H1 (cell line): ENCODE results near the gene DMAC2L. TPM values are rescaled to one million over a fixed set of nuclear protein-coding genes. Genes with fewer than 3 reads are reported as not detected.
"Not testable (repeated sequence)": the region's sequence is repeated elsewhere in the genome, so short reads cannot be mapped to it uniquely, and the experiment has no call there.

ENCODE experiments used
- CTCF ChIA-PET: fragments of 300-600 bp; sonication (Branson Sonifier 250); formaldehyde crosslinking; loops from one replicate; lab custom pipeline; 2021; ENCODE audit not compliant: partially characterized antibody; lab: Charles Lee
- POLR2A ChIA-PET: fragments of 300-600 bp; sonication (Branson Sonifier 250); formaldehyde crosslinking; loops from one replicate; lab custom pipeline; 2021; ENCODE audit warnings: inconsistent platforms; ENCODE audit not compliant: partially characterized antibody; lab: Charles Lee
- DNase-seq, 2 experiments: peaks; one replicate each; pipeline versions ENCODE4 v3.0.0 to v3.0.0-alpha.2; 2010 to 2022; ENCODE audit warnings: low spot score in 2 of 2, low read depth in 1 of 2, mixed read lengths in 1 of 2
- FAIRE-seq: peaks from 2 replicates; lab custom pipeline; 2011; peaks lifted over from hg19 to GRCh38; lab: Jason Lieb, UNC
- H2AFZ ChIP-seq: 2 replicates; pipeline ENCODE4 v1.8.1; 2012; ENCODE audit warnings: low read length, inconsistent platforms
- H2AK5ac ChIP-seq: 2 replicates; pipeline ENCODE4 v1.6.1; 2013; ENCODE audit warnings: low read depth, low read length
- H2BK120ac ChIP-seq: replicated peaks from 2 replicates; pipeline ENCODE3; 2013; ENCODE audit warnings: low read depth, low read length, inconsistent platforms
- H2BK12ac ChIP-seq: 2 replicates; pipeline ENCODE4 v1.6.1; 2013; ENCODE audit warnings: low read depth, low read length
- H2BK15ac ChIP-seq: 2 replicates; pipeline ENCODE4 v1.6.1; 2013; ENCODE audit warnings: low read length
- H2BK20ac ChIP-seq: 2 replicates; pipeline ENCODE4 v1.6.1; 2013; ENCODE audit warnings: low read length
- H2BK5ac ChIP-seq: 2 replicates; pipeline ENCODE4 v1.6.1; 2013; ENCODE audit warnings: low read depth, low read length
- H3K14ac ChIP-seq: 2 replicates; pipeline ENCODE4 v1.6.1; 2013; ENCODE audit warnings: inconsistent platforms; ENCODE audit not compliant: insufficient read length
- H3K18ac ChIP-seq: 2 replicates; pipeline ENCODE4 v1.6.1; 2013; ENCODE audit warnings: low read length; ENCODE audit errors: extremely low read depth
- H3K23ac ChIP-seq: 2 replicates; pipeline ENCODE4 v1.6.1; 2013; ENCODE audit warnings: inconsistent platforms; ENCODE audit not compliant: insufficient read length
- H3K23me2 ChIP-seq: 2 replicates; pipeline ENCODE4 v1.6.1; 2013; ENCODE audit warnings: low read depth, low read length
- H3K27ac ChIP-seq: 2 replicates; pipeline ENCODE4 v1.6.1; 2011; ENCODE audit warnings: low read depth, low read length, inconsistent platforms
- H3K27me3 ChIP-seq, 4 experiments: replicated peaks in 1 of 4; 1 replicate in 1 of 4; 2 replicates in 3 of 4; pipeline versions ENCODE4 v1.6.1 to v1.8.1; 2011 to 2013; ENCODE audit warnings: low read length in 3 of 4, mild to moderate bottlenecking in 3 of 4, inconsistent platforms in 2 of 4, mixed read lengths in 2 of 4, moderate library complexity in 1 of 4; ENCODE audit not compliant: control insufficient read depth in 3 of 4, insufficient read depth in 3 of 4; ENCODE audit errors: extremely low read depth in 1 of 4
- H3K36me3 ChIP-seq, 4 experiments: 2 replicates each; pipeline versions ENCODE4 v1.6.1 to v1.8.1; 2011 to 2013; ENCODE audit warnings: mild to moderate bottlenecking in 4 of 4, low read length in 3 of 4, moderate library complexity in 2 of 4, control low read depth in 1 of 4, inconsistent platforms in 1 of 4; ENCODE audit not compliant: insufficient read depth in 4 of 4, control insufficient read depth in 2 of 4
- H3K4ac ChIP-seq: replicated peaks from 2 replicates; pipeline ENCODE3; 2013; ENCODE audit warnings: low read length, low read depth, mixed read lengths, inconsistent platforms; ENCODE audit not compliant: insufficient read length
- H3K4me1 ChIP-seq, 4 experiments: replicated peaks in 1 of 4; 1 replicate in 1 of 4; 2 replicates in 3 of 4; pipeline versions ENCODE4 v1.6.1 to v1.8.1; 2011 to 2013; ENCODE audit warnings: low read length in 3 of 4, inconsistent platforms in 2 of 4, mixed read lengths in 1 of 4; ENCODE audit not compliant: insufficient read depth in 4 of 4, control insufficient read depth in 3 of 4
- H3K4me2 ChIP-seq, 2 experiments: 2 replicates each; pipeline versions ENCODE4 v1.6.1 to v1.8.1; 2011 to 2013; ENCODE audit warnings: low read depth in 2 of 2, low read length in 2 of 2, control low read depth in 1 of 2, inconsistent platforms in 1 of 2, mild to moderate bottlenecking in 1 of 2; ENCODE audit not compliant: insufficient read depth in 1 of 2
- H3K4me3 ChIP-seq, 4 experiments: fragments of 200-600, 300-600 bp in 1 of 4; sonication (generic), shearing (Covaris generic), sonication (Bioruptor Twin) in 1 of 4; 2 replicates each; pipeline versions ENCODE4 v1.5.1 to v1.8.1; 2011 to 2016; ENCODE audit warnings: low read length in 4 of 4, low read depth in 3 of 4, control low read depth in 2 of 4, inconsistent platforms in 2 of 4, mild to moderate bottlenecking in 2 of 4, mixed read lengths in 1 of 4, moderate library complexity in 1 of 4; ENCODE audit not compliant: insufficient read depth in 2 of 4; ENCODE audit errors: extremely low read depth in 1 of 4
- H3K56ac ChIP-seq: replicated peaks from 2 replicates; pipeline ENCODE3; 2013; ENCODE audit warnings: low read depth, mild to moderate bottlenecking, mixed read lengths, low read length, inconsistent platforms; ENCODE audit not compliant: insufficient read length
- H3K79me1 ChIP-seq: 2 replicates; pipeline ENCODE4 v1.6.1; 2013; ENCODE audit warnings: low read depth, low read length, control low read depth
- H3K79me2 ChIP-seq, 2 experiments: 2 replicates each; pipeline versions ENCODE4 v1.6.1 to v1.8.1; 2012 to 2013; ENCODE audit warnings: low read length in 2 of 2, mild to moderate bottlenecking in 2 of 2, inconsistent platforms in 1 of 2; ENCODE audit not compliant: insufficient read depth in 2 of 2, control insufficient read depth in 1 of 2
- H3K9ac ChIP-seq, 4 experiments: replicated peaks in 1 of 4; 1 replicate in 1 of 4; 2 replicates in 3 of 4; pipeline versions ENCODE4 v1.6.1 to v1.8.1; 2011 to 2013; ENCODE audit warnings: low read depth in 3 of 4, low read length in 3 of 4, control low read depth in 2 of 4, mild to moderate bottlenecking in 2 of 4, moderate library complexity in 2 of 4, inconsistent platforms in 1 of 4; ENCODE audit errors: extremely low read depth in 1 of 4
- H3K9me3 ChIP-seq, 2 experiments: 2 replicates each; pipeline versions ENCODE4 v1.6.1 to v1.8.1; 2012 to 2013; ENCODE audit warnings: mild to moderate bottlenecking in 2 of 2, moderate library complexity in 2 of 2, control low read depth in 1 of 2, inconsistent platforms in 1 of 2, low read depth in 1 of 2, low read length in 1 of 2, mixed read lengths in 1 of 2; ENCODE audit not compliant: insufficient read depth in 2 of 2
- H4K20me1 ChIP-seq, 2 experiments: replicated peaks in 1 of 2; 2 replicates each; pipeline versions ENCODE3 to v1.8.1; 2011 to 2013; ENCODE audit warnings: inconsistent platforms in 2 of 2, low read length in 2 of 2, mild to moderate bottlenecking in 1 of 2; ENCODE audit not compliant: insufficient read depth in 2 of 2, control insufficient read depth in 1 of 2
- H4K5ac ChIP-seq: 2 replicates; pipeline ENCODE4 v1.6.1; 2013; ENCODE audit warnings: low read length, low read depth, mixed read lengths, inconsistent platforms; ENCODE audit not compliant: insufficient read length
- H4K8ac ChIP-seq: 2 replicates; pipeline ENCODE4 v1.8.0; 2013; ENCODE audit warnings: mild to moderate bottlenecking, moderate library complexity, low read length, inconsistent platforms; ENCODE audit not compliant: insufficient read depth; ENCODE audit errors: extremely low read depth
- H4K91ac ChIP-seq: replicated peaks from 2 replicates; pipeline ENCODE3; 2013; ENCODE audit warnings: low read length, mixed read lengths, inconsistent platforms; ENCODE audit not compliant: insufficient read length
- WGBS, 2 experiments: shearing (Covaris generic) in 1 of 2; methylation state at CpG; one replicate each; pipeline versions ENCODE4 v1.1.6 to v1.1.7; 2013 to 2015; ENCODE audit warnings: low lambda C conversion rate in 2 of 2, mixed read lengths in 2 of 2, inconsistent platforms in 1 of 2, low coverage in 1 of 2, missing lambda C conversion rate in 1 of 2; ENCODE audit not compliant: insufficient replicate concordance in 2 of 2, insufficient coverage in 1 of 2, insufficient read length in 1 of 2; ENCODE audit errors: extremely low coverage in 1 of 2, missing lambda C conversion rate in 1 of 2; 5-methylcytosine and 5-hydroxymethylcytosine counted together
- polyA plus RNA-seq, 7 experiments: library from polyadenylated mRNA; depleted of rRNA in 3 of 7; stranded (reverse) in 5 of 7; unstranded in 2 of 7; fragments of >200 nt in 5 of 7; fragments of 200-250 nt in 2 of 7; gene quantifications; 1 replicate in 5 of 7; 2 replicates in 1 of 7; 4 replicates in 1 of 7; pipeline versions ENCODE4 v1.2.1 to v1.2.3, GENCODE V29; 2011 to 2013; ENCODE audit warnings: missing spikeins in 2 of 7, mixed read lengths in 2 of 7
- total RNA-seq: library from RNA; stranded (reverse); fragmentation: NEBNext Ultra II Directional; extraction: Animal tissue kit (Norgen Biotek cat#: 25700); gene quantifications from 2 replicates; pipeline ENCODE4 v1.2.1, GENCODE V29; 2021

The DMAC2L gene
- total and polyA plus RNA-seq, 2 of the 8 experiments (the other 6 are each of a cell fraction or from before 2014, with no cell fraction given) = 20.3 to 28.9 TPM

- H4K5ac ChIP-seq, H3K36me3 ChIP-seq, H2BK20ac ChIP-seq, H3K14ac ChIP-seq, H2BK12ac ChIP-seq, DNase-seq, H3K79me1 ChIP-seq, H2BK120ac ChIP-seq, POLR2A ChIA-PET, FAIRE-seq, H2AFZ ChIP-seq, H4K91ac ChIP-seq, H3K79me2 ChIP-seq, H4K20me1 ChIP-seq, H3K27ac ChIP-seq, H3K23me2 ChIP-seq, H3K4me3 ChIP-seq, H2BK15ac ChIP-seq, H3K18ac ChIP-seq, H3K9ac ChIP-seq, H3K4me2 ChIP-seq, H3K27me3 ChIP-seq, H3K23ac ChIP-seq, H2BK5ac ChIP-seq, H3K4me1 ChIP-seq, H3K9me3 ChIP-seq, H3K4ac ChIP-seq, H3K56ac ChIP-seq, H4K8ac ChIP-seq, H2AK5ac ChIP-seq: not testable (repeated sequence)
- CTCF ChIA-PET = interaction anchor here (0.7 kb wide), 1 partner anchor 8 kb away, joined by 3 read pairs; no protein-coding TSS in a partner anchor
- 90% methylated on average over 3 of the region's 3 CpGs; no CpG with 5 or more reads in 1 of the 2 experiments for WGBS, 2 experiments
These were observed 44.2 kb downstream of the DMAC2L start for GRCh38 chr14:50356283-50356682.
